HL-60 (cell line): ENCODE results near the gene CCDC54.

Experiments
- DNase-seq, 2 experiments: peaks; one replicate each; pipeline ENCODE4 v3.0.0-alpha.2; 2010 to 2020; ENCODE audit warnings: low read depth in 1 of 2, low spot score in 1 of 2
- H3K27ac ChIP-seq: fragments of 250-450 bp; sonication (Bioruptor Pico); replicated peaks from 2 replicates; pipeline ENCODE4 v1.5.1; 2020; ENCODE audit warnings: mild to moderate bottlenecking, moderate library complexity
- H3K27me3 ChIP-seq: fragments of 250-450 bp; sonication (Bioruptor Pico); 2 replicates; pipeline ENCODE4 v1.5.1; 2021; ENCODE audit warnings: mild to moderate bottlenecking, moderate library complexity; ENCODE audit not compliant: insufficient read depth, poor library complexity, severe bottlenecking
- H3K4me3 ChIP-seq: replicated peaks from 2 replicates; pipeline ENCODE4 v1.5.1; 2011; ENCODE audit warnings: mild to moderate bottlenecking, control low read depth, low read length; ENCODE audit not compliant: insufficient read depth
- GABPA ChIP-seq: IDR thresholded peaks from 2 replicates; pipeline ENCODE4 v1.6.1; 2012; ENCODE audit warnings: low read depth
- POLR2AphosphoS5 ChIP-seq: IDR thresholded peaks from 2 replicates; pipeline ENCODE4 v1.6.1; 2012; ENCODE audit warnings: low read depth
- SPI1 ChIP-seq: IDR thresholded peaks from 2 replicates; pipeline ENCODE4 v1.6.1; 2012; ENCODE audit warnings: low read depth, mild to moderate bottlenecking, borderline replicate concordance
- TF ChIP-seq, protein P1 (sequence below): IDR thresholded peaks from 2 replicates; pipeline ENCODE4 v1.6.1; 2012; ENCODE audit warnings: low read depth; ENCODE audit not compliant: insufficient replicate concordance
- TF ChIP-seq, protein P2 (sequence below): IDR thresholded peaks from one replicate; pipeline ENCODE4 v1.5.1; 2011; ENCODE audit warnings: low read length, control low read depth, inconsistent platforms; ENCODE audit not compliant: insufficient read depth

CCDC54 gene

DNA sequence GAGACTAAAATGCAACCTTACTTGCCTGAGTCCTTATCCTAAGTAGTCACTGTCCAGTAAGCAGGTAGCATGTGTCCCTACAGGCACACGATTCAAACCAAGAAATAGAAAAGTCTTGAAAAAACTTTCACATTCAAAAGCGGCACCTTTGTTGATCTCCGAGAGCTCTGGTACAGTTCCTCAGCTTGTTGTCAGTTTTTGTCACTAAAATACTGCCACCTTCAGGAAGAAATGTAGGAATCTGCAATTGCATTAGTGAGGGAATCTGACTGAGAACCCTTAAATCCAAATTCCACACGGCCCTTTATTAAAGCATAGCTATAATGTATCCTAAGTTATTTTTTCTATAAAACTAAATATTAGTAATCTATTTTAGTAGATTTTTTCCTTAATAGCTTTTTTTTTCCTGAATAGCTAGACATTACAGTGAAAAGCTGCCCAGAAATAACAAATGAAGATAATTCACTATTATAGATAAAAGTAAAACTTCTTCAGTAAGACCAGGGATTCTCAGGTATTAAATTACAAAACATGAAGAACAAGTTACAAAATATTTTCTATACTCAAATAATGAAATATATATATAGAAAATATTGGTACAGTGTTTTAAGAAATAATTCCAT is 44.0 kb downstream of the CCDC54 start:
- no peak overlapping the region for H3K27ac ChIP-seq
- H3K4me3 ChIP-seq: no peak overlapping the region

DNA sequence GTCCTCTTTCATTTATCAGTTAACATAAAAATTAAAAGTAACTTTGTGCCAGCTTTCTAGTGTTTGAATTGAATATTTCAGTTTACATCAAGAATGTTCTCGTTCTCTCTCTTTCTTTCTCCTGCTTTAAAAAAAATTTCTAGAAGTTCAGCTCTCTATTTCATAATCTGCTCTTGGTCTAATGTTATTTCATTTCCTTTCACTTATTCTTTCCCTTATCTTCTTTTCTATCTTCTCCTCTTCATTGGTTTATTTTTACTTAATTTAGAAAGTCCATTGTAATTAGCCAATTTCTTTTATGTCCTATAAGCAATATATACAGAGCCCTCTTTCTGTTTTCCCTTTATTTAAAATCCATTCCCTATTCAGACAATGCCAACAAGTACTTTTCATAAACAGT is 44.6 kb downstream of the CCDC54 start:
- H3K27ac ChIP-seq: no peak overlapping the region
- DNase-seq: no peak
- TF ChIP-seq, protein P1, sequence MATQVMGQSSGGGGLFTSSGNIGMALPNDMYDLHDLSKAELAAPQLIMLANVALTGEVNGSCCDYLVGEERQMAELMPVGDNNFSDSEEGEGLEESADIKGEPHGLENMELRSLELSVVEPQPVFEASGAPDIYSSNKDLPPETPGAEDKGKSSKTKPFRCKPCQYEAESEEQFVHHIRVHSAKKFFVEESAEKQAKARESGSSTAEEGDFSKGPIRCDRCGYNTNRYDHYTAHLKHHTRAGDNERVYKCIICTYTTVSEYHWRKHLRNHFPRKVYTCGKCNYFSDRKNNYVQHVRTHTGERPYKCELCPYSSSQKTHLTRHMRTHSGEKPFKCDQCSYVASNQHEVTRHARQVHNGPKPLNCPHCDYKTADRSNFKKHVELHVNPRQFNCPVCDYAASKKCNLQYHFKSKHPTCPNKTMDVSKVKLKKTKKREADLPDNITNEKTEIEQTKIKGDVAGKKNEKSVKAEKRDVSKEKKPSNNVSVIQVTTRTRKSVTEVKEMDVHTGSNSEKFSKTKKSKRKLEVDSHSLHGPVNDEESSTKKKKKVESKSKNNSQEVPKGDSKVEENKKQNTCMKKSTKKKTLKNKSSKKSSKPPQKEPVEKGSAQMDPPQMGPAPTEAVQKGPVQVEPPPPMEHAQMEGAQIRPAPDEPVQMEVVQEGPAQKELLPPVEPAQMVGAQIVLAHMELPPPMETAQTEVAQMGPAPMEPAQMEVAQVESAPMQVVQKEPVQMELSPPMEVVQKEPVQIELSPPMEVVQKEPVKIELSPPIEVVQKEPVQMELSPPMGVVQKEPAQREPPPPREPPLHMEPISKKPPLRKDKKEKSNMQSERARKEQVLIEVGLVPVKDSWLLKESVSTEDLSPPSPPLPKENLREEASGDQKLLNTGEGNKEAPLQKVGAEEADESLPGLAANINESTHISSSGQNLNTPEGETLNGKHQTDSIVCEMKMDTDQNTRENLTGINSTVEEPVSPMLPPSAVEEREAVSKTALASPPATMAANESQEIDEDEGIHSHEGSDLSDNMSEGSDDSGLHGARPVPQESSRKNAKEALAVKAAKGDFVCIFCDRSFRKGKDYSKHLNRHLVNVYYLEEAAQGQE: no peak
- TF ChIP-seq SPI1: no peak
- no peak for TF ChIP-seq POLR2AphosphoS5
- TF ChIP-seq, protein P2, sequence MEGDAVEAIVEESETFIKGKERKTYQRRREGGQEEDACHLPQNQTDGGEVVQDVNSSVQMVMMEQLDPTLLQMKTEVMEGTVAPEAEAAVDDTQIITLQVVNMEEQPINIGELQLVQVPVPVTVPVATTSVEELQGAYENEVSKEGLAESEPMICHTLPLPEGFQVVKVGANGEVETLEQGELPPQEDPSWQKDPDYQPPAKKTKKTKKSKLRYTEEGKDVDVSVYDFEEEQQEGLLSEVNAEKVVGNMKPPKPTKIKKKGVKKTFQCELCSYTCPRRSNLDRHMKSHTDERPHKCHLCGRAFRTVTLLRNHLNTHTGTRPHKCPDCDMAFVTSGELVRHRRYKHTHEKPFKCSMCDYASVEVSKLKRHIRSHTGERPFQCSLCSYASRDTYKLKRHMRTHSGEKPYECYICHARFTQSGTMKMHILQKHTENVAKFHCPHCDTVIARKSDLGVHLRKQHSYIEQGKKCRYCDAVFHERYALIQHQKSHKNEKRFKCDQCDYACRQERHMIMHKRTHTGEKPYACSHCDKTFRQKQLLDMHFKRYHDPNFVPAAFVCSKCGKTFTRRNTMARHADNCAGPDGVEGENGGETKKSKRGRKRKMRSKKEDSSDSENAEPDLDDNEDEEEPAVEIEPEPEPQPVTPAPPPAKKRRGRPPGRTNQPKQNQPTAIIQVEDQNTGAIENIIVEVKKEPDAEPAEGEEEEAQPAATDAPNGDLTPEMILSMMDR: no peak
- no peak for TF ChIP-seq GABPA
- H3K27me3 ChIP-seq: no peaks in the 10 kb centered on the region
- H3K4me3 ChIP-seq: no peak overlapping the region

More for the DNA sequence above, 44.0 kb downstream of the CCDC54 start:
- H3K27me3 ChIP-seq: no peaks in the 10 kb centered on the region
- TF ChIP-seq, protein P2: peak; percentile 42
- TF ChIP-seq, protein P1: no peak
- 0 out of 2 replicates have a peak, but pooled peaks have one; percentile 13 for TF ChIP-seq SPI1
- no peak for TF ChIP-seq GABPA
- TF ChIP-seq POLR2AphosphoS5: no peak
- DNase-seq: peak in 1 of 2 experiments; percentile 37

DNA sequence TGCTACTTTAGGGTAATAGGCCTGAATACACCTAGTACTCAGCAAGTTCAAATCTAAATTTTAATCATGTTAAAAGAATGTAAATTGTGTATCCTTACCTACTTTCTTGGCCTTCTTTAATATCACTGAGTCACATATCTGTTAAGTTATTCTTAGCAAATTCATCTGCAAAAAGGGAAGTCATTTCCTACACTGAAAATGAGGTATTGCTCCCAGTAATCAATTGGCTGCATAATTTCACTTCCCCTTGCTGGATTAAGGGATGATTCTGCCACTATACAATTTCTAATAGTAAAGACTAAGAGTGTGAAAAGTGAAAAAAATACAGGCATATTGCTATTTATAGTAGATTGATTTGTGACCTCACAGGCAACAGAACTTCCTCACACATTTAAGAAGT is 47.8 kb downstream of the CCDC54 start:
- TF ChIP-seq, protein P2: no peak
- TF ChIP-seq SPI1: peak; percentile 83
- no peak overlapping the region for H3K27ac ChIP-seq
- H3K4me3 ChIP-seq: no peak overlapping the region
- DNase-seq: no peak
- no peaks in the 10 kb centered on the region for H3K27me3 ChIP-seq

DNA sequence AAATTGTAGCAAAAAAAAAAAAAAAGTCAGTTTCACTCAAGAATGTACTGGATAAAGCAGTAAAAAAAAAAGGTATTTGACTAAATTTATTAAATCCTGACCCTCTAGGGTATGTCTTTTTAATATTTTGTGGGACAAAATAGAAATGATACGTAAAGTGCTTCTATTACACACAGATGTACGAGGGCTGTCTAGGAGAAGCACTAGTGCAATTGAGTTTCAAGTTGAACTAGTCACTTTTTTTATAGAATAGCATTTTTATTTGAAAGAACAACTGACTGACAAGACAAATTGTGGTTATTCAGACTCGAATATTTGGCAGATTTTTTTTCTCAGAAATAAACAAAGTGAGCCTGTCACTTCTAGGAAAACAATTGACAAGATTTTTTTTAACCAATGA is 49.0 kb downstream of the CCDC54 start:
- no peak for DNase-seq
- Histone ChIP-seq H3K4me3 (no peak overlapping the region), H3K27me3 (no peaks in the 10 kb centered on the region), H3K27ac (no peak overlapping the region)
- TF ChIP-seq, protein P1: no peak
- TF ChIP-seq POLR2AphosphoS5 (no peak), GABPA (no peak), SPI1 (no peak)
- TF ChIP-seq, protein P2: no peak
